ENCODE results near the gene PLCB4. TPM values are rescaled to one million over a fixed set of nuclear protein-coding genes. Genes with fewer than 3 reads are reported as not detected.

The PLCB4 gene
- total and polyA plus RNA-seq, 2 experiments from 2014 or later = 6.5 to 16.1 TPM

DNA sequence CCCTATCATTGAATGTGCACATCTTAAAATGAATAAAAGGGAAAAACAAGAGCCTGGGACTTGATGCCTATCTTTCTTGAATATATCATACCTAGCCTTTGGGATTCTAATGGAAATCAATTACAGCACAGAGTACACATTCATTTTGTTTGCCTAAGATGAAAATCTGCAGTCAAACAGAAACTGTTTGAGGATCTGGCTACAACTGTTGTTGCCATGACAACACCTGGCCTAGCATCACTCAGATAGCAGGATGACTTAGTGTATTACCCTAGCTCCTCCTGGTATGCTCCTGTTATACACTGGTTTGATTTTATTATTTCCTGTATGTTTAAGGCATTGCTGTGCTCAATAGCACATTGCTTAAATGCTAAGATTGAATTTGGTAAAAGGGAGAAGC, 374.0 kb downstream of the PLCB4 start:
- H3K9me3 Mint-ChIP-seq = peaks cover 7% of the 10 kb centered on the region

More for the DNA sequence above, 374.0 kb downstream of the PLCB4 start:
- Histone ChIP-seq H3K4me2 (no peak overlapping the region), H3K4me1 (ENCODE audit: insufficient read depth) (peaks cover 5% of the 10 kb centered on the region; the same call in 1 of the 2 replicates), H4K20me1 (replicated peaks; ENCODE audit: insufficient read depth) (no peaks in the 10 kb centered on the region), H3K4me3 (no peak overlapping the region), H3K9me2 (ENCODE audit: insufficient read depth) (no peaks in the 10 kb centered on the region), H3F3A (replicated peaks; ENCODE audit: low read depth) (no peaks in the 10 kb centered on the region), H3K79me2 (replicated peaks; ENCODE audit: insufficient read depth) (no peaks in the 10 kb centered on the region), H3K27ac (ENCODE audit: low read depth) (no peak overlapping the region), H3K36me3 (ENCODE audit: insufficient read depth) (no peaks in the 10 kb centered on the region), H3K27me3 (ENCODE audit: insufficient read depth) (no peaks in the 10 kb centered on the region), H2AFZ (no peak overlapping the region)
- H3K4me3 Mint-ChIP-seq = no peak overlapping the region
- H3K27ac Mint-ChIP-seq = no peak overlapping the region
- H3K4me1 Mint-ChIP-seq = peaks cover 11% of the 10 kb centered on the region; the same call in 2 of the 3 replicates
- no peak for ATAC-seq
- DNase-seq (ENCODE audit: low spot score) = no peak
- TF ChIP-seq ZNF114 (CRISPR knock-in tag; IDR thresholded peaks at IDR 0.05) (no peak), CREB1 (CRISPR knock-in tag; IDR thresholded peaks at IDR 0.05; ENCODE audit: low read depth) (no peak), CTCF (conservative IDR thresholded peaks at IDR 0.05; ENCODE audit: low read depth in 2 of 2) (no peak), NANOG (IDR thresholded peaks at IDR 0.05; ENCODE audit: borderline replicate concordance) (no peak), EZH2phosphoT487 (IDR thresholded peaks at IDR 0.05; ENCODE audit: unreplicated experiment) (no peak), ZNF462 (CRISPR knock-in tag; IDR thresholded peaks at IDR 0.05) (no peak)
- TF ChIP-seq, protein P1, sequence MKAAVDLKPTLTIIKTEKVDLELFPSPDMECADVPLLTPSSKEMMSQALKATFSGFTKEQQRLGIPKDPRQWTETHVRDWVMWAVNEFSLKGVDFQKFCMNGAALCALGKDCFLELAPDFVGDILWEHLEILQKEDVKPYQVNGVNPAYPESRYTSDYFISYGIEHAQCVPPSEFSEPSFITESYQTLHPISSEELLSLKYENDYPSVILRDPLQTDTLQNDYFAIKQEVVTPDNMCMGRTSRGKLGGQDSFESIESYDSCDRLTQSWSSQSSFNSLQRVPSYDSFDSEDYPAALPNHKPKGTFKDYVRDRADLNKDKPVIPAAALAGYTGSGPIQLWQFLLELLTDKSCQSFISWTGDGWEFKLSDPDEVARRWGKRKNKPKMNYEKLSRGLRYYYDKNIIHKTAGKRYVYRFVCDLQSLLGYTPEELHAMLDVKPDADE (IDR thresholded peaks at IDR 0.05) = no peak
- H3K27me3 Mint-ChIP-seq (ENCODE audit: insufficient read depth, low read depth, poor library complexity) = no peaks in the 10 kb centered on the region
- peaks cover 25% of the 10 kb centered on the region for H3K36me3 Mint-ChIP-seq (ENCODE audit: low read depth)

Data from GM23338 (cell line).